HepG2 (cell line): ENCODE measurements around the gene CBX6.

Experiments used
- CTCF ChIP-seq: sonication (generic); formaldehyde crosslinking; IDR thresholded peaks from 2 replicates; pipeline ENCODE4 v1.5.0; 2020; ENCODE audit warnings: mild to moderate bottlenecking, missing genetic modification reagents, moderate library complexity
- EZH2 ChIP-seq: conservative IDR thresholded peaks from 2 replicates; pipeline ENCODE4 v1.6.1; 2012; ENCODE audit warnings: mild to moderate bottlenecking, low read depth, low read length, moderate library complexity
- FOXP1 ChIP-seq, 2 experiments: fragments of 450-650 bp in 1 of 2; IDR thresholded peaks; 2 replicates each; pipeline ENCODE4 v1.6.1; 2017 to 2018; ENCODE audit warnings: antibody characterized with exemption in 1 of 2
- GTF2F1 ChIP-seq: fragments of 150-350 bp; IDR thresholded peaks from 2 replicates; pipeline ENCODE4 v1.6.1; 2014; ENCODE audit warnings: low read length
- MAX ChIP-seq: IDR thresholded peaks from 2 replicates; pipeline ENCODE4 v1.6.1; 2012; ENCODE audit warnings: inconsistent platforms
- MLX ChIP-seq: IDR thresholded peaks from 2 replicates; pipeline ENCODE4 v1.6.1; 2016
- NFAT5 ChIP-seq: sonication (generic); formaldehyde crosslinking; IDR thresholded peaks from 2 replicates; pipeline ENCODE4 v1.4.0; 2020; ENCODE audit warnings: missing genetic modification reagents
- NFE2L1 ChIP-seq: sonication (generic); formaldehyde crosslinking; IDR thresholded peaks from 2 replicates; pipeline ENCODE4 v1.4.0; 2020; ENCODE audit warnings: missing genetic modification reagents, mild to moderate bottlenecking, borderline replicate concordance
- NFIC ChIP-seq: IDR thresholded peaks from 2 replicates; pipeline ENCODE4 v1.6.1; 2012; ENCODE audit warnings: mild to moderate bottlenecking, low read length, inconsistent platforms
- NFYB ChIP-seq: sonication (generic); formaldehyde crosslinking; IDR thresholded peaks from 2 replicates; pipeline ENCODE4 v1.4.0; 2020; ENCODE audit warnings: missing genetic modification reagents
- SRSF1 ChIP-seq: fragments of 200-400 bp; formaldehyde crosslinking; optimal IDR thresholded peaks from 2 replicates; pipeline ENCODE3; 2017; ENCODE audit warnings: mild to moderate bottlenecking, low read depth, low read length, moderate library complexity
- STAT5B ChIP-seq: sonication (generic); formaldehyde crosslinking; IDR thresholded peaks from 2 replicates; pipeline ENCODE4 v1.4.0; 2020; ENCODE audit warnings: missing genetic modification reagents
- ZNF512B ChIP-seq: sonication (generic); formaldehyde crosslinking; IDR thresholded peaks from 2 replicates; pipeline ENCODE4 v1.5.1; 2020; ENCODE audit warnings: missing genetic modification reagents, mild to moderate bottlenecking, borderline replicate concordance
- ZNF580 ChIP-seq: IDR thresholded peaks from 2 replicates; pipeline ENCODE4 v1.6.1; 2016; ENCODE audit warnings: low read depth, borderline replicate concordance

- TF ChIP-seq ZNF512B (CRISPR knock-in tag) (no peak), MAX (no peak), MLX (CRISPR knock-in tag) (no peak), NFAT5 (CRISPR knock-in tag) (no peak), SRSF1 (no peak), ZNF580 (CRISPR knock-in tag) (no peak), FOXP1 (IDR thresholded peaks at IDR 0.05) (no peak), FOXP1 (CRISPR knock-in tag; IDR thresholded peaks at IDR 0.05) (no peak), NFE2L1 (CRISPR knock-in tag) (no peak), CTCF (CRISPR knock-in tag) (no peak), NFYB (CRISPR knock-in tag) (no peak), STAT5B (no peak), NFIC (no peak), GTF2F1 (no peak), EZH2 (no peak)
These were observed 5.5 kb downstream of the CBX6 start for GRCh38 chr22:38866399-38867123.
